ENCODE measurements around the gene WDR89. TPM values are rescaled to one million over a fixed set of nuclear protein-coding genes. Genes with fewer than 3 reads are reported as not detected.

Gene WDR89
- total RNA-seq, 2 experiments from 2014 or later = 14.7 to 27.9 TPM

GRCh38 chr14:63562405-63562804 is 79.3 kb downstream of the WDR89 start:
- ChIA-PET CTCF (ENCODE audit: unreplicated experiment) (no interaction called here), POLR2A (interaction anchor here (0.5 to 0.6 kb wide), 2 partner anchors 35 to 145 kb away, joined by 4 to 5 read pairs; no protein-coding TSS in a partner anchor)
- Histone ChIP-seq H3K4me2 (ENCODE audit: low read length) (no peak overlapping the region), H3K4me3 (ENCODE audit: low read depth, low read length, poor library complexity, severe bottlenecking) (no peak overlapping the region), H4K20me1 (ENCODE audit: insufficient read depth, low read length) (no peaks in the 10 kb centered on the region), H2AFZ (ENCODE audit: low read length) (no peak overlapping the region), H3K27ac (ENCODE audit: low read depth, low read length, poor library complexity, severe bottlenecking) (no peak overlapping the region), H3K9me2 (ENCODE audit: insufficient read depth, low read length) (no peaks in the 10 kb centered on the region), H3K9me3 (ENCODE audit: low read length) (no peaks in the 10 kb centered on the region), H3K79me2 (ENCODE audit: insufficient read depth, low read depth, low read length) (no peaks in the 10 kb centered on the region), H3K36me3 (ENCODE audit: insufficient read depth, low read length) (no peaks in the 10 kb centered on the region), H3K4me1 (ENCODE audit: insufficient read depth, low read length, poor library complexity, severe bottlenecking) (no peaks in the 10 kb centered on the region)
- no TSS peak for BruUV-seq (replicated peaks)
- intact Hi-C loops (cut with micrococcal nuclease; ENCODE audit: unreplicated experiment) = no loop called here
- no peak for TF ChIP-seq CTCF (conservative IDR thresholded peaks at IDR 0.05; ENCODE audit: low read length)
- no peak for TF ChIP-seq EZH2phosphoT487 (IDR thresholded peaks at IDR 0.05; ENCODE audit: borderline replicate concordance, low read depth, low read length)
- no peak for DNase-seq (ENCODE audit: low spot score)

- Histone ChIP-seq H3K9me3 (ENCODE audit: low read length) (no peaks in the 10 kb centered on the region), H3K36me3 (ENCODE audit: insufficient read depth, low read length) (no peaks in the 10 kb centered on the region), H2AFZ (ENCODE audit: low read length) (no peak overlapping the region), H3K4me2 (ENCODE audit: low read length) (no peak overlapping the region), H3K27ac (ENCODE audit: low read depth, low read length, poor library complexity, severe bottlenecking) (no peak overlapping the region), H3K9me2 (ENCODE audit: insufficient read depth, low read length) (no peaks in the 10 kb centered on the region), H3K79me2 (ENCODE audit: insufficient read depth, low read depth, low read length) (no peaks in the 10 kb centered on the region), H4K20me1 (ENCODE audit: insufficient read depth, low read length) (no peaks in the 10 kb centered on the region), H3K4me3 (ENCODE audit: low read depth, low read length, poor library complexity, severe bottlenecking) (no peak overlapping the region), H3K4me1 (ENCODE audit: insufficient read depth, low read length, poor library complexity, severe bottlenecking) (no peaks in the 10 kb centered on the region)
- ChIA-PET POLR2A (interaction anchor here (1.4 to 2.2 kb wide), 2 partner anchors 12 to 86 kb away, joined by 8 to 9 read pairs; partner anchors contain the start of genes PPP2R5E and WDR89), CTCF (ENCODE audit: unreplicated experiment) (no interaction called here)
- BruUV-seq (replicated peaks) = no TSS peak
- TF ChIP-seq CTCF (conservative IDR thresholded peaks at IDR 0.05; ENCODE audit: low read length) (no peak), EZH2phosphoT487 (IDR thresholded peaks at IDR 0.05; ENCODE audit: borderline replicate concordance, low read depth, low read length) (no peak)
- DNase-seq (ENCODE audit: low spot score) = no peak
- intact Hi-C loops (cut with micrococcal nuclease; ENCODE audit: unreplicated experiment) = no loop called here
Measured at GRCh38 chr14:63555572-63555971, 86.1 kb downstream of the WDR89 start.

GRCh38 chr14:63551332-63551731 is 90.3 kb downstream of the WDR89 start:
- H3K4me1 ChIP-seq (ENCODE audit: insufficient read depth, low read length, poor library complexity, severe bottlenecking) = no peaks in the 10 kb centered on the region
- POLR2A ChIA-PET = no interaction called here
- H3K36me3 ChIP-seq (ENCODE audit: insufficient read depth, low read length) = no peaks in the 10 kb centered on the region
- CTCF ChIA-PET (ENCODE audit: unreplicated experiment) = no interaction called here
- no peaks in the 10 kb centered on the region for H3K9me3 ChIP-seq (ENCODE audit: low read length)
- no peak overlapping the region for H3K4me2 ChIP-seq (ENCODE audit: low read length)
- H3K9me2 ChIP-seq (ENCODE audit: insufficient read depth, low read length) = no peaks in the 10 kb centered on the region
- BruUV-seq (replicated peaks) = no TSS peak
- intact Hi-C loops (cut with micrococcal nuclease; ENCODE audit: unreplicated experiment) = no loop called here
- no peaks in the 10 kb centered on the region for H4K20me1 ChIP-seq (ENCODE audit: insufficient read depth, low read length)
- H3K27ac ChIP-seq (ENCODE audit: low read depth, low read length, poor library complexity, severe bottlenecking) = no peak overlapping the region
- no peaks in the 10 kb centered on the region for H3K79me2 ChIP-seq (ENCODE audit: insufficient read depth, low read depth, low read length)
- no peak for DNase-seq (ENCODE audit: low spot score)
- H3K4me3 ChIP-seq (ENCODE audit: low read depth, low read length, poor library complexity, severe bottlenecking) = no peak overlapping the region
- no peak for TF ChIP-seq CTCF (conservative IDR thresholded peaks at IDR 0.05; ENCODE audit: low read length)
- no peak overlapping the region for H2AFZ ChIP-seq (ENCODE audit: low read length)
